Small intestine (tissue), 7 donors: Measurements from ENCODE around the gene STARD13. TPM values are rescaled to one million over a fixed set of nuclear protein-coding genes. Genes with fewer than 3 reads are reported as not detected.
A peak's percentile ranks its signal among the peaks of the same experiment; 100 is the strongest.

Source experiments
- DNase-seq, 2 donors: peaks; one replicate each; pipeline versions ENCODE4 v3.0.0 to v3.0.0-alpha.2; 2013
- FAIRE-seq: peaks from 2 replicates; lab custom pipeline; 2012; peaks lifted over from hg19 to GRCh38; lab: Jason Lieb, UNC
- H3K27ac ChIP-seq, 3 donors: one replicate each; pipeline ENCODE4 v1.5.1; 2013; ENCODE audit warnings: low read length in 2 of 3, mild to moderate bottlenecking in 2 of 3, control low read depth in 1 of 3, inconsistent platforms in 1 of 3, low read depth in 1 of 3, moderate library complexity in 1 of 3
- H3K27me3 ChIP-seq, 3 donors: one replicate each; pipeline ENCODE4 v1.6.1; 2013; ENCODE audit warnings: low read length in 3 of 3, inconsistent platforms in 1 of 3; ENCODE audit not compliant: control insufficient read depth in 3 of 3, insufficient read depth in 3 of 3
- H3K36me3 ChIP-seq, 3 donors: one replicate each; pipeline ENCODE4 v1.6.1; 2013; ENCODE audit warnings: low read length in 3 of 3, inconsistent platforms in 1 of 3, low read depth in 1 of 3, mild to moderate bottlenecking in 1 of 3, moderate library complexity in 1 of 3; ENCODE audit not compliant: control insufficient read depth in 3 of 3, insufficient read depth in 2 of 3
- H3K4me1 ChIP-seq, 3 donors: one replicate each; pipeline ENCODE4 v1.6.1; 2013; ENCODE audit warnings: low read length in 2 of 3, inconsistent platforms in 1 of 3, low read depth in 1 of 3, mild to moderate bottlenecking in 1 of 3, moderate library complexity in 1 of 3; ENCODE audit not compliant: control insufficient read depth in 3 of 3, insufficient read depth in 2 of 3
- H3K4me3 ChIP-seq, 3 donors: one replicate each; pipeline ENCODE4 v1.5.1; 2013; ENCODE audit warnings: low read length in 3 of 3, control low read depth in 1 of 3, inconsistent platforms in 1 of 3, low read depth in 1 of 3, mild to moderate bottlenecking in 1 of 3, moderate library complexity in 1 of 3
- H3K9me3 ChIP-seq, 2 donors: one replicate each; pipeline ENCODE4 v1.6.1; 2013; ENCODE audit warnings: low read depth in 1 of 2, low read length in 1 of 2; ENCODE audit not compliant: control insufficient read depth in 2 of 2, insufficient read depth in 1 of 2
- WGBS, 3 donors: extraction: QIAGEN DNeasy Blood & Tissue Kit; methylation state at CpG; one replicate each; pipeline ENCODE4 v1.1.7; 2013; 5-methylcytosine and 5-hydroxymethylcytosine counted together
- polyA plus RNA-seq, 4 donors: library from polyadenylated mRNA; stranded (reverse) in 3 of 4; unstranded in 1 of 4; fragments of 200-250 nt in 3 of 4; fragments of 120-200 nt in 1 of 4; gene quantifications; one replicate each; pipeline versions ENCODE4 v1.2.1 to v1.2.3, GENCODE V29; 2013
- donor health status: healthy with polysubstance abuse.
- donor health status: control.
- donor health status: control.
- donor health status: Bipolar disorder and iron deficiency.
- donor health status: healthy.

Gene STARD13
- polyA plus RNA-seq, 4 donors, result 2.2 to 15.3 (median 5.0) TPM

DNA sequence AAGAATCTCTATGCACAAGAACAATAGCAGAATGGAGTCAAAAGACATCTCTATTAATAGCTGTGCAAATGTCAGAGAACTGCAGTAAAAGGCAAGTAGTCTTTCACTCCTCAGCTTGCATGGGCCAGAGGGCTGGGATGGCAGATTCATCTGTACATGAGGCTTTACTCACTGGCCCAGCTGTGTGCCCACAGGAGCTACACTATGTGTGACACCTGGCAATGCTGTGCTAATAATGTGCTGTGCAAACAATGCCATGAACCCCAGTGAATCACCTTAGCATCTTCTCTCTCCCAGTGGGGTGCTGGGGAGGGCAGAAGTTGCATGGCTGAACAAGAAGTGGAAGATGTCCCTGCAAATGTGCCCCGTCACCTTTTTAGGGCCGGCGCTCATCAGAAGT is 196.2 kb downstream of the STARD13 start:
- Histone ChIP-seq H3K9me3 (no peaks in the 10 kb centered on the region), H3K36me3 (no peaks in the 10 kb centered on the region), H3K4me3 (no peak overlapping the region), H3K27me3 (no peaks in the 10 kb centered on the region), H3K27ac (no peak overlapping the region), H3K4me1 (peaks cover 0 to 11% (median 0%) of the 10 kb centered on the region in 3 donors)
- FAIRE-seq (no peak), DNase-seq (no peak)
- 98 to 100% (median 99%) methylated on average over 3 of the region's 3 CpGs for WGBS, 3 donors

DNA sequence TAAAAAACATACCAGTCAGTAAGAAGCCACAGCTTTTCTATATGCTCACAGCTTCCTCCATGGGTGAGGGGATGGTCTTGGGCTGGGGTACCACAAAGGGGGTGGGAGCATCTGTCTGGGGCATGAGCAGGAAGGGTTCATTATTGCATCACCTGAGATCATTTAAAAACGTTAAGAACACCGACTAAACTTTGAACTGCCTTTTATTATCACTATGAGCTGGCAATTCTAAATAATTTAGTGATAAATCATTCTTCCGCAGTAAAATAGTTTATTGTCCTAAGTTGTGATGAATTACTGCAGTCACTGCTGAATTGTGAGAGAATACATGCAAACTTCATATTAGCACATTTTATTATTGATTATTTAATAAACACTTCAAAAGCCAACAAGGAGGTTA is 197.8 kb downstream of the STARD13 start:
- H3K27me3 ChIP-seq, result no peaks in the 10 kb centered on the region
- no peaks in the 10 kb centered on the region for H3K9me3 ChIP-seq
- no peak overlapping the region for H3K27ac ChIP-seq
- 9 to 47% (median 24%) methylated on average over 3 of the region's 3 CpGs for WGBS, 3 donors
- FAIRE-seq, result no peak
- no peaks in the 10 kb centered on the region for H3K36me3 ChIP-seq
- DNase-seq, result peak; percentile 69 to 71
- H3K4me3 ChIP-seq, result no peak overlapping the region
- peaks cover 0 to 11% (median 0%) of the 10 kb centered on the region in 3 donors for H3K4me1 ChIP-seq

DNA sequence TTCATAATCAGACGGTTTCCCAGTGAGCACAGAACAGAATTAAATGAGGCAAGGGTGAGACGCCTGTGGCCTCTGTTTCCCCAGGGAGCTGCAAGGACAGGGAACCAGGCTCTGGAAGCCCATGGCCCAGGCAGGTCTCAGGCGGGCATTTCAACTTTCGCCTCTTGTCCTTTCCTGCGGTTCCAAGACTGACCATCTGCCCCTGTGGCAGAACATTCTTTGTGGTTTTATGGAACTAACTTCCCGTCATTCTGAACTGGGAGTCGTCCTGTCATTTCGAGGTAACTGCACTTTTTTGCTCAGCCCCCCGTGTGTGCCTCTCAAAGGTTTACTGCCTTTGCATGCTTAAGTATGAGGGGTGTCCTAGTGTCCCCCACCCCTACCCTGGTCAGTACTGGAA is 198.5 kb downstream of the STARD13 start:
- Histone ChIP-seq H3K4me1 (peaks cover 0 to 11% (median 0%) of the 10 kb centered on the region in 3 donors), H3K4me3 (no peak overlapping the region), H3K27ac (no peak overlapping the region), H3K36me3 (no peaks in the 10 kb centered on the region), H3K27me3 (no peaks in the 10 kb centered on the region), H3K9me3 (no peaks in the 10 kb centered on the region)
- DNase-seq (no peak), FAIRE-seq (no peak)
- WGBS, 3 donors, result 72 to 84% (median 78%) methylated on average over 9 of the region's 9 CpGs

GRCh38 chr13:33083054-33083453 is 202.5 kb downstream of the STARD13 start:
- 93 to 97% (median 93%) methylated on average over 1 of the region's 1 CpG for WGBS, 3 donors
- no peaks in the 10 kb centered on the region for H3K9me3 ChIP-seq
- no peaks in the 10 kb centered on the region for H3K36me3 ChIP-seq
- no peak overlapping the region for H3K27ac ChIP-seq
- FAIRE-seq (no peak), DNase-seq (no peak)
- peaks cover 0 to 11% (median 0%) of the 10 kb centered on the region in 3 donors for H3K4me1 ChIP-seq
- H3K27me3 ChIP-seq, result no peaks in the 10 kb centered on the region
- H3K4me3 ChIP-seq, result no peak overlapping the region

GRCh38 chr13:33081666-33082065 is 203.9 kb downstream of the STARD13 start:
- Histone ChIP-seq H3K36me3 (no peaks in the 10 kb centered on the region), H3K27me3 (no peaks in the 10 kb centered on the region), H3K4me1 (peaks cover 0 to 4% (median 0%) of the 10 kb centered on the region in 3 donors), H3K27ac (no peak overlapping the region), H3K4me3 (no peak overlapping the region), H3K9me3 (no peaks in the 10 kb centered on the region)
- DNase-seq, result no peak
- 76 to 77% (median 76%) methylated on average over 1 of the region's 1 CpG for WGBS, 3 donors
- no peak for FAIRE-seq

GRCh38 chr13:33080972-33081590 is 204.5 kb downstream of the STARD13 start:
- Histone ChIP-seq H3K36me3 (no peaks in the 10 kb centered on the region), H3K4me1 (peaks cover 0 to 8% (median 0%) of the 10 kb centered on the region in 3 donors), H3K9me3 (no peaks in the 10 kb centered on the region), H3K4me3 (no peak overlapping the region), H3K27me3 (no peaks in the 10 kb centered on the region), H3K27ac (no peak overlapping the region)
- FAIRE-seq, result no peak
- WGBS, 3 donors, result 59 to 91% (median 75%) methylated on average over 5 of the region's 5 CpGs
- no peak for DNase-seq

DNA sequence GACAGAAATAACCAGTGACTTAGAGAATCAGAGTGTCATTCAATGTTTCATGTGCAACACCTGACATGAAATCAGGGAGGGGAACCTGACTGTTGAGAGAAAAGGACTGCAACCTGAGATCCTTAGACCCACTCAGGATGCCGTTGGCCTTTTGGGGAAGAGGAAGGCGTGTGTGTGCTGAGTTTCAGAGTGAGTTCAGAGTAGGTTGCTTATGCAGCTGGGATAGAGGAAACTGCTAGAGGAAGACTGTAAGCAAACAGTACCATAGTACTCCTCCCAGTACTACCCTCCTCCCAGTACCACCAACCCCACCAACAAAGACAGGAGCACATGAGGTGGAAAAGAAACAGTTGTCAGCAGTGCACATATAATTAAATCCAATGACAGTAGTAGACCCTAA is 205.6 kb downstream of the STARD13 start:
- Histone ChIP-seq H3K4me3 (no peak overlapping the region), H3K27me3 (no peaks in the 10 kb centered on the region), H3K4me1 (peaks cover 0 to 18% (median 0%) of the 10 kb centered on the region in 3 donors), H3K9me3 (no peaks in the 10 kb centered on the region), H3K27ac (no peak overlapping the region), H3K36me3 (no peaks in the 10 kb centered on the region)
- 69 to 79% (median 69%) methylated on average over 2 of the region's 2 CpGs for WGBS, 3 donors
- DNase-seq (no peak), FAIRE-seq (no peak)

- 79 to 90% (median 87%) methylated on average over 3 of the region's 3 CpGs for WGBS, 3 donors
- FAIRE-seq, result no peak
Observed at GRCh38 chr13:33078263-33078662, 207.3 kb downstream of the STARD13 start.

More at GRCh38 chr13:33078263-33078662, 207.3 kb downstream of the STARD13 start:
- Histone ChIP-seq H3K9me3 (no peaks in the 10 kb centered on the region), H3K27ac (no peak overlapping the region), H3K4me3 (no peak overlapping the region), H3K36me3 (no peaks in the 10 kb centered on the region), H3K27me3 (no peaks in the 10 kb centered on the region), H3K4me1 (peaks cover 0 to 27% (median 2%) of the 10 kb centered on the region in 3 donors)
- DNase-seq, result no peak
